GM19468 (cell line): ENCODE data around the gene SYCP3.
"Not testable (repeated sequence)": the region's sequence is repeated elsewhere in the genome, so short reads cannot be mapped to it uniquely, and the experiment has no call there.

Experiments used
- ATAC-seq: cut with Tn5 transposase; IDR thresholded peaks from one replicate; pipeline ENCODE4 v1.9.1; 2021; ENCODE audit warnings: mild to moderate bottlenecking, moderate library complexity, moderate number of reproducible peaks; ENCODE audit not compliant: unreplicated experiment; ENCODE audit errors: extremely low read depth

Gene SYCP3

GRCh38 chr12:101686176-101686575 lies 53.1 kb downstream of the SYCP3 start:
- no peak for ATAC-seq

GRCh38 chr12:101685092-101685491 lies 54.2 kb downstream of the SYCP3 start:
- no peak for ATAC-seq

- ATAC-seq: not testable (repeated sequence)
These were observed 57.6 kb downstream of the SYCP3 start for GRCh38 chr12:101681627-101682026.

GRCh38 chr12:101680647-101681046 lies 58.6 kb downstream of the SYCP3 start:
- no peak for ATAC-seq

GRCh38 chr12:101680240-101680639 lies 59.0 kb downstream of the SYCP3 start:
- ATAC-seq: no peak
